Esophagus (tissue), 2 donors: Measurements from ENCODE around the gene RRP36. TPM values are rescaled to one million over a fixed set of nuclear protein-coding genes. Genes with fewer than 3 reads are reported as not detected.

Experiments used
- H3K27ac ChIP-seq, 2 donors: one replicate each; pipeline ENCODE4 v1.5.1; 2013; ENCODE audit warnings: low read depth in 2 of 2, mild to moderate bottlenecking in 2 of 2, inconsistent platforms in 1 of 2, low read length in 1 of 2, moderate library complexity in 1 of 2
- H3K27me3 ChIP-seq, 2 donors: one replicate each; pipeline ENCODE4 v1.6.1; 2013; ENCODE audit warnings: low read length in 2 of 2, control low read depth in 1 of 2, mild to moderate bottlenecking in 1 of 2; ENCODE audit not compliant: insufficient read depth in 2 of 2, control insufficient read depth in 1 of 2
- H3K36me3 ChIP-seq, 2 donors: one replicate each; pipeline ENCODE4 v1.6.1; 2013; ENCODE audit warnings: low read length in 1 of 2; ENCODE audit not compliant: control insufficient read depth in 2 of 2, insufficient read depth in 2 of 2
- H3K4me1 ChIP-seq, 2 donors: one replicate each; pipeline ENCODE4 v1.6.1; 2013; ENCODE audit warnings: low read length in 1 of 2; ENCODE audit not compliant: control insufficient read depth in 2 of 2, insufficient read depth in 2 of 2
- H3K4me3 ChIP-seq, 2 donors: one replicate each; pipeline ENCODE4 v1.5.1; 2013; ENCODE audit warnings: low read length in 2 of 2, mild to moderate bottlenecking in 2 of 2, low read depth in 1 of 2, moderate library complexity in 1 of 2
- H3K9me3 ChIP-seq, 2 donors: one replicate each; pipeline ENCODE4 v1.6.1; 2013; ENCODE audit warnings: mild to moderate bottlenecking in 2 of 2, low read depth in 1 of 2, low read length in 1 of 2, moderate library complexity in 1 of 2; ENCODE audit not compliant: control insufficient read depth in 2 of 2, insufficient read depth in 1 of 2
- WGBS, 2 donors: extraction: QIAGEN DNeasy Blood & Tissue Kit; methylation state at CpG; one replicate each; pipeline ENCODE4 v1.1.7; 2013; 5-methylcytosine and 5-hydroxymethylcytosine counted together
- polyA plus RNA-seq, 2 donors: library from polyadenylated mRNA; stranded (reverse); fragments of 200-250 nt; gene quantifications; one replicate each; pipeline ENCODE4 v1.2.3, GENCODE V29; 2013
- donor health status: healthy with polysubstance abuse.
- donor health status: Bipolar disorder and iron deficiency.

The RRP36 gene
- polyA plus RNA-seq, 2 donors: 18.4 to 40.3 TPM

DNA sequence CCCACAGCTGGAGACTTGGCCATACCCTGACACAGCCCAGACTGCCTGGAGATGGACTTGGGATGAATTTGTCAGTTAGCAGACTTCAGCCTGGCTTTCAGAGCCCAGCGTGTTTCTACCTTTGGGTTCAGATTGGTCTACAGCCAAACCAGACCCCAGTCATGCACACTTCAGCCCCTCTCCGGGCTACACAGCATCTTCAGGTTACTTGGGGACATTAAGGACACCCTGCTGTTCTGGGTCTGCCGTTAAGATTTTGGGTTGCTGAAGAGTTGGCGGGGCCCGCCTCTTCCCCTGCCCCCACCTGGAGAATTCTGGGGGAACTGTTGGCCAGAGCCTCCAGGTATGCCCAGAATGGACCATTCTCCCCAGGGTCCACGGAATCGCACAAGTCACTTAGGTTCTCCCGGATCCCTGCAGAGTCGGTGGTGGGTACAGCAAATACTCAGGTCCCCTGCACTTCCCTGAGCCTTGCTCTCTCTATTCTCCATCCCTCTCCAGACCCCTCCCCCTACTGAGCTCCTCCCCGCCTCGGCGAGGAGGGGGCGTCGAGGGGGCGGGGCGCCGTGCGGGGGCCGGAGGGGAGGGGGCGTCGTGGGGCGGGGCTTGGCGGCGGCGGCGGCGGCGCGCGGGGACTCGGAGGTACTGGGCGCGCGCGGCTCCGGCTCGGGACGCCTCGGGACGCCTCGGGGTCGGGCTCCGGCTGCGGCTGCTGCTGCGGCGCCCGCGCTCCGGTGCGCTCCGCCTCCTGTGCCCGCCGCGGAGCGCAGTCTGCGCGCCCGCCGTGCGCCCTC is 54.4 kb downstream of the RRP36 start, which contains the start of gene PTK7:
PTK7 (plus strand) TSS at position 645 of the 794 bp plus-strand sequence. CDS start 175 bp downstream, outside the sequence.
- H3K9me3 ChIP-seq: no peaks in the 10 kb centered on the region
- no peaks in the 10 kb centered on the region for H3K27me3 ChIP-seq
- peak within 1 kb of the TSS; percentile 60 to 65 for H3K27ac ChIP-seq
- WGBS, 2 donors: 4 to 10% methylated on average over 23 to 60 of the region's 60 CpGs
- H3K4me1 ChIP-seq: peaks cover 0 to 9% of the 10 kb centered on the region in 2 donors
- peak within 1 kb of the TSS; percentile 65 to 86 for H3K4me3 ChIP-seq
- H3K36me3 ChIP-seq: peaks cover 2 to 9% of the 10 kb centered on the region in 2 donors

DNA sequence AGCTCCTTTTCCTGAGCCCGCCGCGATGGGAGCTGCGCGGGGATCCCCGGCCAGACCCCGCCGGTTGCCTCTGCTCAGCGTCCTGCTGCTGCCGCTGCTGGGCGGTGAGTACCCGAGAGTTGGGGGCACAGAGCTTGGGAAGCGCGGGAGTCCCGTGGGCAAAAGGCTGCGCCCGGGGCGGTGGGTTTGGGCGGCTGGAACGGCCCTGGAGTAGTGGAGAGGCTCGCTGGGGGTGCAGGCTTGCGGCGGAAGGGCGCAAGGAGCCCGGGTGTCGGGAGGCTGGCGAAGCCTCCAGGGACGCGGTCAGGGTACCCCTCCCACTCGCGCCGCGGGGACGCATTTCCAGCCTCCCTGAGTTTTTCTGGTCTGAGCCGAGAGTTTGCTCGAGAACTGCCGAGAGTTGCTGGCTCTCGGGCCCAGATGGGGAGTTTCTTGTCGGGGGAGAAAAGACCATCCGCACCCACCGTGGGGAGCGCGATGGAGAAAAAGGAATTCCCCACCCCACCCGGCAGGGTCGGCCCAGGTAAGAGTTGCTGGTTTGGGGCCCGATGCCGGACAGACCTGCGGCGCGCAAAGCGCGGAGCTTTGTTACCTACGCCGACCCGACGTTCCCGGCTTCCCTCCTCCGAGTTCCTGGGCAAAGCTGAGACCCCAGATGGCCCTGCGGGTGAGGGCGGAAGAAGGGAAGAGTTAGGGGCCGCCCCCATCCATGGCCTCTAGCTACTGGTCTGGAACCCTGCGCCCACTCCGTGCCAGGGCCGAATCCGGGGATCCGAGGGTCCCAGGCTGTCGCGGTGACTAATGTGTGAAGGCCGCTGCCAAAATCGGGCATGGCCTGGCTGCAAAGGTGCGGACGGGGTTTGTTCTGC is 55.3 kb downstream of the RRP36 start:
- Histone ChIP-seq H3K27ac (peak overlapping the region; percentile 60 to 65), H3K4me1 (peaks cover 0 to 9% of the 10 kb centered on the region in 2 donors), H3K9me3 (no peaks in the 10 kb centered on the region), H3K27me3 (no peaks in the 10 kb centered on the region), H3K36me3 (peaks cover 2 to 9% of the 10 kb centered on the region in 2 donors), H3K4me3 (peak overlapping the region; percentile 65 to 86)
- 1 to 2% methylated on average over 64 to 72 of the region's 72 CpGs for WGBS, 2 donors

DNA sequence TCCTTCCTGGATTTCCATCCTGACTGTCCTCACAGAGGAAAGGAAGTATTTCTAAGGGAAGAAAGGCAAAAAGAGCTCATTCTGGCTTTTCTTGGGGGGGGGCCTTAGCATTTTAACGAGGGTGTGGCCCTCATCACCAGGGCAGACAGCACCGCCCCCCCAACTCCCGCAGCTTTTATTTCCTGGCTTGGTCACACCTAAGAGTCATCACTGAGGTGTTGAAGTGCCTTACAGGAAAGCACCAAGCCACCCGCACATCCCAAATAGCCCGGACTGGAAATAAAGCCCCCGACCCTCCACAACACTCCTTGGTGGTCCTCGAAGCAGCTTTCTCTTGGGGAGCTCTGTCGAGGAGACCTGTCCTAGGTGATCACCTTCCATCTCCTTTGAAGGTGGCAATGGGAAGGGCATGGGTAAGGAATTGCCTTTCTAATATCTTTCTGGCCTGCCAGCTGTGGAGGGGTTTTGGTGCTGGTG is 55.9 kb downstream of the RRP36 start:
- no peaks in the 10 kb centered on the region for H3K27me3 ChIP-seq
- 20 to 23% methylated on average over 8 of the region's 8 CpGs for WGBS, 2 donors
- H3K27ac ChIP-seq: peak overlapping the region; percentile 60 to 65
- peaks cover 0 to 9% of the 10 kb centered on the region in 2 donors for H3K4me1 ChIP-seq
- H3K36me3 ChIP-seq: peaks cover 2 to 9% of the 10 kb centered on the region in 2 donors
- H3K9me3 ChIP-seq: no peaks in the 10 kb centered on the region
- H3K4me3 ChIP-seq: peak overlapping the region; percentile 65 to 86

DNA sequence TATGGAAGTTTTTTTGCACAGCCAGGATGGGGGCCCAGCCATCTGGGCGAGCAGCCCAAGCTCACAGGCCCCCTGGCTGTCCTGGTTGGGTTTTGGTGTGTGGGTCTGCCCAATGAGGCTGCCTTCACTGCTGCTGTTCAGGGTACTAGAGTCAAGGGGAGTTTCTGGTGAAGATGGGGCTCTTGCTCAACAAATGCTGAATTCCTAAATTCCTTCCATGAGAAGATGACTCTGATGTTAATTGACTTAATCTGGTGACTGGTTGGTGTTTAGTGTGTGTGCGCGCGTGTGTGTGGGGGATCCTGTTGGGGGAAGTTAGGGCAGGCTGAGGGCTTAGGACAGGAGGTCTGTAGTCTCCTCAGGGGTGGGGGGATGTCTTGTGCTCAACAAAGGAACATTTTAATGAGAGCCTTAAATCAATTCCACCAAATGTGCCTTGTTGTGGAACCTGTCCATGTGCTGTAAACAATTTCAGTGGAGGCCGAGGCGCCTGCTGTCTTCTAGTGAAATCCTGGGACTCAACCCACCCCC is 56.6 kb downstream of the RRP36 start:
- H3K27ac ChIP-seq: no peak overlapping the region
- no peak overlapping the region for H3K4me3 ChIP-seq
- H3K4me1 ChIP-seq: peaks cover under 1 to 9% of the 10 kb centered on the region in 2 donors
- WGBS, 2 donors: 79 to 86% methylated on average over 6 of the region's 6 CpGs
- no peaks in the 10 kb centered on the region for H3K27me3 ChIP-seq
- H3K9me3 ChIP-seq: no peaks in the 10 kb centered on the region
- H3K36me3 ChIP-seq: peaks cover 2 to 4% of the 10 kb centered on the region in 2 donors

DNA sequence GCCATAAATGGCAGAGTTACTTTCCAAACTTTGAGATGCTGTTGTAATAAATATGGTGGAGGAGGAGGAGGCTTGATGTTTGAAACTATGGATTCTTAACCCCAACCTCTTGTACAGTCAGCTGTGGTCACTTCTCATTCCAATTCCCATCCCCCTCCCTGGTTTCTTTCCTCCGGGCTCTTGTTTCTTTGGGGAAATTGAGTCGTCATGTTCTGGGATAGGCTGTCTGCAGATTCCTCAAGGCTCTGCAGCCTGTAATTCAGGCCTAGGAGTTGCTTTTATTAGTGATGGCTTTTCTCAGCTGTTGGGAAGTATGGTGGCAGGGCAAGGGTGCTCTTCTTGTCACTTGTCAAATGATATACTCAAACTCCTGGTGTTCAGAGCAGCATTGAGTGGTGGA is 57.3 kb downstream of the RRP36 start:
- 81 to 90% methylated on average over 2 of the region's 2 CpGs for WGBS, 2 donors

More for the DNA sequence above, 57.3 kb downstream of the RRP36 start:
- H3K4me3 ChIP-seq: no peak overlapping the region
- H3K9me3 ChIP-seq: no peaks in the 10 kb centered on the region
- no peaks in the 10 kb centered on the region for H3K27me3 ChIP-seq
- peaks cover 2% of the 10 kb centered on the region in 2 donors for H3K36me3 ChIP-seq
- H3K4me1 ChIP-seq: peaks cover 2 to 9% of the 10 kb centered on the region in 2 donors
- no peak overlapping the region for H3K27ac ChIP-seq

Other genes starting within 250 kb of the RRP36 start
- 1 to 10 TPM; 2.4 to 3.0 TPM for gene BICRAL, start 239.6 kb upstream of the RRP36 start, polyA plus RNA-seq
- gene RPL7L1, start 142.0 kb upstream of the RRP36 start, polyA plus RNA-seq: 10 to 100 TPM; 32.7 to 39.4 TPM
- not detected for gene PTCRA, start 105.6 kb upstream of the RRP36 start, polyA plus RNA-seq
- 10 to 100 TPM; 14.2 to 15.1 TPM for gene CNPY3, start 92.1 kb upstream of the RRP36 start, polyA plus RNA-seq
- under 1 TPM; 0.18 to 0.67 TPM for gene GNMT, start 60.9 kb upstream of the RRP36 start, polyA plus RNA-seq
- 10 to 100 TPM; 13.1 to 13.7 TPM for gene PEX6, start 42.4 kb upstream of the RRP36 start, polyA plus RNA-seq
- gene PPP2R5D, start 37.1 kb upstream of the RRP36 start, polyA plus RNA-seq: 10 to 100 TPM; 16.7 to 17.4 TPM
- 10 to 100 TPM; 83.0 to 95.6 TPM for gene MEA1, start 7.7 kb upstream of the RRP36 start, polyA plus RNA-seq
- gene KLHDC3, start 7.4 kb upstream of the RRP36 start, polyA plus RNA-seq: 10 to 100 TPM; 39.3 to 40.9 TPM
- 1 to 10 TPM; 5.1 to 5.5 TPM for gene CUL7, start 32.2 kb downstream of the RRP36 start, polyA plus RNA-seq
- 10 to 100 TPM; 48.9 to 54.6 TPM for gene MRPL2, start 37.8 kb downstream of the RRP36 start, polyA plus RNA-seq
- 10 to 100 TPM in 1 of 2 donors, 1 to 10 TPM in 1; 8.4 to 15.3 TPM for gene KLC4, start 38.0 kb downstream of the RRP36 start, polyA plus RNA-seq
- 10 to 100 TPM; 25.8 to 39.7 TPM for gene PTK7, start 54.7 kb downstream of the RRP36 start, polyA plus RNA-seq
- gene SRF, start 149.6 kb downstream of the RRP36 start, polyA plus RNA-seq: 10 to 100 TPM; 17.1 to 23.7 TPM
- 10 to 100 TPM; 26.6 to 64.9 TPM for gene CUL9, start 160.6 kb downstream of the RRP36 start, polyA plus RNA-seq
- gene DNPH1, start 207.9 kb downstream of the RRP36 start, polyA plus RNA-seq: 100 to 1,000 TPM in 1 of 2 donors, 10 to 100 TPM in 1; 62.3 to 115 TPM
- gene TTBK1, start 221.9 kb downstream of the RRP36 start, polyA plus RNA-seq: under 1 TPM; 0.02 TPM